Endothelial cell of umbilical vein (primary cell): ENCODE measurements around the gene MOAP1. TPM values are rescaled to one million over a fixed set of nuclear protein-coding genes. Genes with fewer than 3 reads are reported as not detected.

ENCODE experiments used
- BruUV-seq: library from RNA; stranded (reverse); fragments of 400-500 nt; replicated peaks from 2 replicates; lab custom pipeline; 2021; lab: Mats Ljungman, UMichigan
- CTCF ChIA-PET: fragments of 300-600, 350-600 bp; sonication (Branson Sonifier 250); formaldehyde crosslinking; loops from one replicate; lab custom pipeline; 2021; ENCODE audit warnings: antibody characterized with exemption, inconsistent platforms; lab: Charles Lee
- POLR2A ChIA-PET: fragments of 300-600, 350-600 bp; sonication (Branson Sonifier 250); formaldehyde crosslinking; loops from one replicate; lab custom pipeline; 2021; ENCODE audit warnings: antibody characterized with exemption, inconsistent platforms; lab: Charles Lee
- DNase-seq: peaks from one replicate; pipeline ENCODE4 v3.0.0-alpha.2; 2011; ENCODE audit warnings: low read depth, low spot score
- FAIRE-seq: peaks from 2 replicates; lab custom pipeline; 2011; peaks lifted over from hg19 to GRCh38; lab: Jason Lieb, UNC
- H2AFZ ChIP-seq: 2 replicates; pipeline ENCODE4 v1.6.0; 2012; ENCODE audit warnings: low read depth, low read length, control low read depth, inconsistent platforms
- H3K27ac ChIP-seq: 2 replicates; pipeline ENCODE4 v1.5.1; 2011; ENCODE audit warnings: low read depth, mild to moderate bottlenecking, control low read depth, low read length, moderate library complexity; ENCODE audit not compliant: insufficient read depth
- H3K27me3 ChIP-seq, 2 experiments: 2 replicates each; pipeline versions ENCODE4 v1.6.0 to v1.6.1; 2011; ENCODE audit warnings: low read length in 2 of 2, mixed read lengths in 1 of 2; ENCODE audit not compliant: control insufficient read depth in 2 of 2, insufficient read depth in 2 of 2
- H3K36me3 ChIP-seq, 2 experiments: 2 replicates in 1 of 2; 3 replicates in 1 of 2; pipeline ENCODE4 v1.5.1; 2011; ENCODE audit warnings: low read length in 2 of 2, mild to moderate bottlenecking in 1 of 2, moderate library complexity in 1 of 2; ENCODE audit not compliant: control insufficient read depth in 2 of 2, insufficient read depth in 2 of 2; ENCODE audit errors: extremely low read depth in 1 of 2
- H3K4me1 ChIP-seq: 3 replicates; pipeline ENCODE4 v1.5.1; 2011; ENCODE audit warnings: mild to moderate bottlenecking, low read length; ENCODE audit not compliant: control insufficient read depth, insufficient read depth; ENCODE audit errors: extremely low read depth
- H3K4me2 ChIP-seq: 2 replicates; pipeline ENCODE4 v1.6.1; 2011; ENCODE audit warnings: low read length, control low read depth, mixed read lengths; ENCODE audit not compliant: insufficient read depth
- H3K4me3 ChIP-seq, 3 experiments: fragments of 200-600 bp in 1 of 3; sonication (generic), shearing (Covaris generic) in 1 of 3; replicated peaks in 1 of 3; 2 replicates each; pipeline ENCODE4 v1.5.1; 2011 to 2016; ENCODE audit warnings: control low read depth in 3 of 3, low read length in 3 of 3, mild to moderate bottlenecking in 2 of 3, inconsistent platforms in 1 of 3, low read depth in 1 of 3, moderate library complexity in 1 of 3; ENCODE audit not compliant: insufficient read depth in 1 of 3
- H3K79me2 ChIP-seq: 2 replicates; pipeline ENCODE4 v1.6.0; 2012; ENCODE audit warnings: low read length, inconsistent platforms; ENCODE audit not compliant: control insufficient read depth, insufficient read depth
- H3K9ac ChIP-seq: replicated peaks from 2 replicates; pipeline ENCODE3; 2011; ENCODE audit warnings: low read length, control low read depth; ENCODE audit not compliant: insufficient read depth; ENCODE audit errors: extremely low read depth
- H3K9me1 ChIP-seq: replicated peaks from 3 replicates; pipeline ENCODE4 v1.6.0; 2011; ENCODE audit warnings: mild to moderate bottlenecking, low read length; ENCODE audit not compliant: control insufficient read depth, insufficient read depth; ENCODE audit errors: extremely low read depth
- H3K9me3 ChIP-seq: replicated peaks from 2 replicates; pipeline ENCODE4 v1.5.1; 2012; ENCODE audit warnings: low read length, inconsistent platforms; ENCODE audit not compliant: control insufficient read depth, insufficient read depth
- H4K20me1 ChIP-seq: replicated peaks from 2 replicates; pipeline ENCODE3; 2011; ENCODE audit warnings: mild to moderate bottlenecking, low read length; ENCODE audit not compliant: control insufficient read depth, insufficient read depth; ENCODE audit errors: extremely low read depth
- CTCF ChIP-seq, 2 donors: IDR thresholded peaks; 1 replicate in 1 of 2; 2 replicates in 1 of 2; pipeline ENCODE4 v1.5.1; 2011; ENCODE audit warnings: low read length in 2 of 2, mild to moderate bottlenecking in 2 of 2, moderate library complexity in 2 of 2, control low read depth in 1 of 2, inconsistent platforms in 1 of 2, low read depth in 1 of 2; ENCODE audit not compliant: insufficient read depth in 1 of 2; ENCODE audit errors: extremely low read depth in 1 of 2
- EZH2 ChIP-seq: IDR thresholded peaks from 2 replicates; pipeline ENCODE4 v1.6.1; 2012; ENCODE audit warnings: borderline replicate concordance, low read depth, mild to moderate bottlenecking, moderate library complexity, low read length, inconsistent platforms; ENCODE audit not compliant: severe bottlenecking
- FOS ChIP-seq: IDR thresholded peaks from 2 replicates; pipeline ENCODE4 v1.6.1; 2011; ENCODE audit warnings: mild to moderate bottlenecking, low read length, moderate library complexity, borderline replicate concordance; ENCODE audit not compliant: insufficient read depth
- GATA2 ChIP-seq: IDR thresholded peaks from 2 replicates; pipeline ENCODE4 v1.7.0; 2011; ENCODE audit warnings: low read depth, mild to moderate bottlenecking, moderate library complexity, mixed read lengths, low read length; ENCODE audit not compliant: insufficient read length, insufficient read depth
- JUN ChIP-seq: IDR thresholded peaks from 2 replicates; pipeline ENCODE4 v1.6.1; 2011; ENCODE audit warnings: borderline replicate concordance, low read depth; ENCODE audit not compliant: insufficient read length, insufficient read depth
- MAX ChIP-seq: IDR thresholded peaks from 2 replicates; pipeline ENCODE4 v1.6.1; 2011; ENCODE audit not compliant: insufficient read depth, insufficient read length
- MYC ChIP-seq: IDR thresholded peaks from one replicate; pipeline ENCODE4 v1.6.1; 2011; ENCODE audit warnings: mild to moderate bottlenecking, low read depth, low read length
- POLR2A ChIP-seq: IDR thresholded peaks from 2 replicates; pipeline ENCODE4 v1.6.1; 2012; ENCODE audit warnings: low read depth, mild to moderate bottlenecking, control low read depth, low read length
- POLR2AphosphoS5 ChIP-seq: IDR thresholded peaks from 2 replicates; pipeline ENCODE4 v1.6.1; 2012; ENCODE audit warnings: low read depth, mild to moderate bottlenecking, control low read depth, low read length, moderate library complexity; ENCODE audit not compliant: insufficient read depth
- dilution Hi-C: fragments of 300-500 bp; cut with MboI; formaldehyde crosslinking; loops from one replicate; pipeline ENCODE4 v1.15.0; 2019; ENCODE audit warnings: low sequenced_read_pairs; ENCODE audit not compliant: extremely low pct_ligation_motif_present
- intact Hi-C: fragments of 100-400 bp; cut with micrococcal nuclease; formaldehyde crosslinking; loops from one replicate; pipeline ENCODE4 v1.10.0; 2022
- polyA plus RNA-seq, 4 experiments: library from polyadenylated mRNA; depleted of rRNA in 3 of 4; stranded (reverse) in 3 of 4; unstranded in 1 of 4; fragments of >200 nt; gene quantifications; 2 replicates each; pipeline versions ENCODE4 v1.2.1 to v1.2.3, GENCODE V29; 2011 to 2012; ENCODE audit warnings: missing spikeins in 1 of 4
- total RNA-seq: library from RNA; stranded (reverse); gene quantifications from 2 replicates; pipeline ENCODE4 v1.2.3, GENCODE V29; 2021

The MOAP1 gene
- total and polyA plus RNA-seq, 2 donors (not counting 3 experiments of a cell fraction or from before 2014, with no cell fraction given), result 15.0 to 21.0 TPM

GRCh38 chr14:93156693-93157369, 27.9 kb downstream of the MOAP1 start:
- no peaks in the 10 kb centered on the region for H3K79me2 ChIP-seq

GRCh38 chr14:93155667-93156066, 29.0 kb downstream of the MOAP1 start:
- ChIA-PET CTCF (interaction anchor here (0.6 to 1.0 kb wide), 2 partner anchors 54 to 440 kb away, joined by 3 to 4 read pairs; no protein-coding TSS in a partner anchor), POLR2A (no interaction called here)
- no peaks in the 10 kb centered on the region for H4K20me1 ChIP-seq
- H3K9me1 ChIP-seq, result no peaks in the 10 kb centered on the region
- no peaks in the 10 kb centered on the region for H3K27me3 ChIP-seq
- H3K36me3 ChIP-seq, result no peaks in the 10 kb centered on the region
- no peak overlapping the region for H2AFZ ChIP-seq
- no TSS peak for BruUV-seq
- H3K9me3 ChIP-seq, result no peaks in the 10 kb centered on the region
- no peak overlapping the region for H3K4me3 ChIP-seq
- no peak overlapping the region for H3K9ac ChIP-seq
- dilution Hi-C loops (no loop called here), intact Hi-C loops (no loop called here)
- no peak for DNase-seq
- no peak overlapping the region for H3K27ac ChIP-seq
- no peaks in the 10 kb centered on the region for H3K4me1 ChIP-seq
- no peaks in the 10 kb centered on the region for H3K79me2 ChIP-seq
- TF ChIP-seq POLR2AphosphoS5 (no peak), JUN (no peak), FOS (no peak), MYC (no peak), EZH2 (no peak), GATA2 (no peak), CTCF (IDR thresholded peaks at IDR 0.05; ENCODE audit: extremely low read depth in 1 of 2, insufficient read depth in 1 of 2, low read depth in 1 of 2, low read length in 2 of 2) (no peak), MAX (no peak), POLR2A (no peak)
- H3K4me2 ChIP-seq, result no peak overlapping the region
- FAIRE-seq, result no peak

More at GRCh38 chr14:93156693-93157369, 27.9 kb downstream of the MOAP1 start:
- dilution Hi-C loops, result no loop called here
- Histone ChIP-seq H4K20me1 (no peaks in the 10 kb centered on the region), H3K36me3 (no peaks in the 10 kb centered on the region), H3K4me1 (no peaks in the 10 kb centered on the region), H3K27ac (no peak overlapping the region), H3K9me1 (no peaks in the 10 kb centered on the region), H3K27me3 (no peaks in the 10 kb centered on the region), H3K4me3 (no peak overlapping the region), H3K9ac (no peak overlapping the region), H2AFZ (no peak overlapping the region), H3K9me3 (no peaks in the 10 kb centered on the region), H3K4me2 (no peak overlapping the region)
- no TSS peak for BruUV-seq
- FAIRE-seq (no peak), DNase-seq (no peak)
- TF ChIP-seq EZH2 (no peak), POLR2AphosphoS5 (no peak), POLR2A (no peak), JUN (no peak)
- CTCF ChIA-PET, result interaction anchor here (1.0 kb wide), 1 partner anchor 442 kb away, joined by 4 read pairs; no protein-coding TSS in a partner anchor
- POLR2A ChIA-PET, result no interaction called here
- intact Hi-C loops, result no loop called here
